ENCODE results near the gene ANKRD29. TPM values are rescaled to one million over a fixed set of nuclear protein-coding genes. Genes with fewer than 3 reads are reported as not detected.

Gene ANKRD29
- total RNA-seq, 1 experiment from 2014 or later = 8.2 TPM

DNA sequence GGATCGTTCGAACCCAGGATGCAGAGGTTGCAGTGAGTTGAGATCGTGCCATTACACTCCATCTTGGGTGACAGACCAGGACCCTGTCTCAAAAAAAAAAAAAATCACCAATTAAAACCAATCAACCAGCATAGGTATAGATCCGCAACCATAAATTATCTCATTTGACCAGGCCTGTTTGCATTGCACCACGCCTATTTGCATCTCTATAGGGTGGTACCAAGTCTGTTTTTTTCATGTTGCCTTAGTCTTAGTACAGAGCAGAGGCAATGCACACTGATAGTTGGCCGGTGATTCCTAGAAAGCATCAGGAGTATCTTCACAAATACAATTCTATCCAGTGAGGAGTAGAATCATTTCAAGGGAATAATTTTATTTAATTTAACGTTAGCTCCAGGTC is 67.1 kb downstream of the ANKRD29 start:
- CTCF ChIA-PET = no interaction called here
- no TSS peak for BruUV-seq (replicated peaks)
- TF ChIP-seq, protein P1, sequence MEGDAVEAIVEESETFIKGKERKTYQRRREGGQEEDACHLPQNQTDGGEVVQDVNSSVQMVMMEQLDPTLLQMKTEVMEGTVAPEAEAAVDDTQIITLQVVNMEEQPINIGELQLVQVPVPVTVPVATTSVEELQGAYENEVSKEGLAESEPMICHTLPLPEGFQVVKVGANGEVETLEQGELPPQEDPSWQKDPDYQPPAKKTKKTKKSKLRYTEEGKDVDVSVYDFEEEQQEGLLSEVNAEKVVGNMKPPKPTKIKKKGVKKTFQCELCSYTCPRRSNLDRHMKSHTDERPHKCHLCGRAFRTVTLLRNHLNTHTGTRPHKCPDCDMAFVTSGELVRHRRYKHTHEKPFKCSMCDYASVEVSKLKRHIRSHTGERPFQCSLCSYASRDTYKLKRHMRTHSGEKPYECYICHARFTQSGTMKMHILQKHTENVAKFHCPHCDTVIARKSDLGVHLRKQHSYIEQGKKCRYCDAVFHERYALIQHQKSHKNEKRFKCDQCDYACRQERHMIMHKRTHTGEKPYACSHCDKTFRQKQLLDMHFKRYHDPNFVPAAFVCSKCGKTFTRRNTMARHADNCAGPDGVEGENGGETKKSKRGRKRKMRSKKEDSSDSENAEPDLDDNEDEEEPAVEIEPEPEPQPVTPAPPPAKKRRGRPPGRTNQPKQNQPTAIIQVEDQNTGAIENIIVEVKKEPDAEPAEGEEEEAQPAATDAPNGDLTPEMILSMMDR (IDR thresholded peaks at IDR 0.05; ENCODE audit: insufficient read depth in 1 of 2, low read depth in 1 of 2, low read length in 1 of 2, severe bottlenecking in 1 of 2, unreplicated experiment in 1 of 2) = no peak

DNA sequence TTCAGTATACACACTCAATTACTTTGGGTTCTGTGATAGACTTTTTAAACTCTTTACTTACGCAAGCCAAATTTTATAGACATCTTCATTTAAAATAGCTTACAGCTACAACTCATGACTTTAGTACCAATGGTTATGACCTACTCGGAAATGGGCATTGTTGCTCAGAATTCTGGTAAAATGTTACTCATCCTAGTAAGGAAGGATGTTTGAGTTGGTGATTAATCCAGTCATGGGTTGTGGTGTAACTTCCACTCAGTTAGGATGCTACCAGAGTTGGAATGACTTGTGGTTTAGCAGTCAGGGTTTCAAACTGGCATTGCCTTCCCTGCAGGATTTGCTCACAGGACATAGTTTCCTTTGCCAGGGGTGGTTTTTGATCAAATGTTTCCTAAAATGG is 69.0 kb downstream of the ANKRD29 start:
- no peak overlapping the region for H3K4me3 Mint-ChIP-seq (ENCODE audit: unreplicated experiment)
- CTCF ChIA-PET = no interaction called here
- H3K4me1 Mint-ChIP-seq (ENCODE audit: low read depth, unreplicated experiment) = no peaks in the 10 kb centered on the region
- Histone ChIP-seq H3K9me3 (no peaks in the 10 kb centered on the region), H3K27me3 (replicated peaks; ENCODE audit: control insufficient read depth, insufficient read depth, low read length) (no peaks in the 10 kb centered on the region), H3K4me1 (no peaks in the 10 kb centered on the region), H3K4me3 (ENCODE audit: low read depth, low read length) (no peak overlapping the region), H3K36me3 (ENCODE audit: control insufficient read depth, insufficient read depth, low read length) (no peaks in the 10 kb centered on the region)
- no peak overlapping the region for H3K27ac Mint-ChIP-seq (ENCODE audit: unreplicated experiment)
- no peaks in the 10 kb centered on the region for H3K27me3 Mint-ChIP-seq (ENCODE audit: insufficient read depth, unreplicated experiment)
- POLR2A ChIA-PET = no interaction called here
- no peaks in the 10 kb centered on the region for H3K36me3 Mint-ChIP-seq (ENCODE audit: insufficient read depth, unreplicated experiment)
- no peaks in the 10 kb centered on the region for H3K9me3 Mint-ChIP-seq (ENCODE audit: unreplicated experiment)
- BruUV-seq (replicated peaks) = no TSS peak
- TF ChIP-seq, protein P1 (IDR thresholded peaks at IDR 0.05; ENCODE audit: insufficient read depth in 1 of 2, low read depth in 1 of 2, low read length in 1 of 2, severe bottlenecking in 1 of 2, unreplicated experiment in 1 of 2) = no peak
- DNase-seq = no peak
- intact Hi-C loops (cut with micrococcal nuclease; ENCODE audit: unreplicated experiment) = no loop called here

More for the DNA sequence above, 67.1 kb downstream of the ANKRD29 start:
- Mint-ChIP-seq H3K27me3 (ENCODE audit: insufficient read depth, unreplicated experiment) (no peaks in the 10 kb centered on the region), H3K27ac (ENCODE audit: unreplicated experiment) (no peak overlapping the region), H3K4me1 (ENCODE audit: low read depth, unreplicated experiment) (no peaks in the 10 kb centered on the region), H3K36me3 (ENCODE audit: insufficient read depth, unreplicated experiment) (no peaks in the 10 kb centered on the region), H3K4me3 (ENCODE audit: unreplicated experiment) (no peak overlapping the region), H3K9me3 (ENCODE audit: unreplicated experiment) (no peaks in the 10 kb centered on the region)
- no peak for DNase-seq
- Histone ChIP-seq H3K27me3 (replicated peaks; ENCODE audit: control insufficient read depth, insufficient read depth, low read length) (no peaks in the 10 kb centered on the region), H3K36me3 (ENCODE audit: control insufficient read depth, insufficient read depth, low read length) (no peaks in the 10 kb centered on the region), H3K4me3 (ENCODE audit: low read depth, low read length) (no peak overlapping the region), H3K4me1 (no peaks in the 10 kb centered on the region), H3K9me3 (no peaks in the 10 kb centered on the region)
- POLR2A ChIA-PET = no interaction called here
- intact Hi-C loops (cut with micrococcal nuclease; ENCODE audit: unreplicated experiment) = no loop called here

DNA sequence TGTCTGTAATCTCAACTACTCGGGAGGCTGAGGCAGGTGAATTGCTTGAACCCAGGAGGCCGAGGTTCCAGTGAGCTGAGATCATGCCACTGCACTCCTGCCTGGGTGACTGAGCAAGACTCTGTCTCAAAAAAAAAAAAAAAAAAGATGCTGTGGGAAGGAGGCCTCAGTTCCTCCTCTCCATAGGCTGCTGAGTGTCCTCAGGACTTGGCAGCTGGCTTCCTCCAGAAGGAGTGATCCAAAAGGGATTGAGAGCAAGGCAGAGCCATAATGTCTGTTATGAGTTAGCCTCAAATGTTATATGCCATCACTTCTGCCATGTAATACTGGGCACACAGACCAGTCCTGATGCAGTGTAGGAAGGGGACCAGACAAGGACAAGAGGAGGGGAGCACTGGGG is 69.8 kb downstream of the ANKRD29 start:
- no peaks in the 10 kb centered on the region for H3K4me1 ChIP-seq
- no peak for DNase-seq
- H3K27me3 Mint-ChIP-seq (ENCODE audit: insufficient read depth, unreplicated experiment) = no peaks in the 10 kb centered on the region
- H3K9me3 Mint-ChIP-seq (ENCODE audit: unreplicated experiment) = no peaks in the 10 kb centered on the region
- H3K27ac Mint-ChIP-seq (ENCODE audit: unreplicated experiment) = no peak overlapping the region
- H3K4me3 Mint-ChIP-seq (ENCODE audit: unreplicated experiment) = no peak overlapping the region
- POLR2A ChIA-PET = no interaction called here
- H3K4me3 ChIP-seq (ENCODE audit: low read depth, low read length) = no peak overlapping the region
- no peaks in the 10 kb centered on the region for H3K9me3 ChIP-seq
- CTCF ChIA-PET = no interaction called here
- H3K27me3 ChIP-seq (replicated peaks; ENCODE audit: control insufficient read depth, insufficient read depth, low read length) = no peaks in the 10 kb centered on the region
- H3K36me3 ChIP-seq (ENCODE audit: control insufficient read depth, insufficient read depth, low read length) = no peaks in the 10 kb centered on the region
- TF ChIP-seq, protein P1 (IDR thresholded peaks at IDR 0.05; ENCODE audit: insufficient read depth in 1 of 2, low read depth in 1 of 2, low read length in 1 of 2, severe bottlenecking in 1 of 2, unreplicated experiment in 1 of 2) = no peak
- no peaks in the 10 kb centered on the region for H3K36me3 Mint-ChIP-seq (ENCODE audit: insufficient read depth, unreplicated experiment)
- intact Hi-C loops (cut with micrococcal nuclease; ENCODE audit: unreplicated experiment) = no loop called here
- no TSS peak for BruUV-seq (replicated peaks)
- no peaks in the 10 kb centered on the region for H3K4me1 Mint-ChIP-seq (ENCODE audit: low read depth, unreplicated experiment)

Data from Caco-2 (cell line).